HEK293 (cell line): ENCODE results near the gene ARHGAP15.

ENCODE experiments used
- CTCF ChIA-PET: fragments of 350-600 bp; formaldehyde crosslinking; extraction: SDS; loops from one replicate; lab custom pipeline; 2021; ENCODE audit warnings: antibody characterized with exemption; lab: Yijun Ruan, JAX
- POLR2A ChIA-PET: fragments of 300-600 bp; formaldehyde crosslinking; extraction: SDS; loops from one replicate; lab custom pipeline; 2020; ENCODE audit warnings: antibody characterized with exemption, inconsistent platforms; lab: Yijun Ruan, JAX
- H3K27ac ChIP-seq: fragments of 200-500 bp; sonication (Bioruptor generic); 2 replicates; pipeline ENCODE4 v1.5.1; 2014; ENCODE audit warnings: low read depth, low read length, control low read depth, inconsistent platforms; ENCODE audit errors: extremely low read depth
- H3K36me3 ChIP-seq, 2 experiments: fragments of 200-500 bp in 1 of 2; sonication (Bioruptor generic) in 1 of 2; 1 replicate in 1 of 2; 2 replicates in 1 of 2; pipeline ENCODE4 v1.5.1; 2014 to 2017; ENCODE audit warnings: inconsistent platforms in 2 of 2, low read length in 2 of 2; ENCODE audit not compliant: control insufficient read depth in 2 of 2, insufficient read depth in 1 of 2
- H3K4me1 ChIP-seq: fragments of 200-500 bp; sonication (Bioruptor generic); 2 replicates; pipeline ENCODE4 v1.5.1; 2014; ENCODE audit warnings: mild to moderate bottlenecking, low read length, inconsistent platforms; ENCODE audit not compliant: control insufficient read depth, insufficient read depth
- H3K4me3 ChIP-seq: 2 replicates; pipeline ENCODE4 v1.5.1; 2011; ENCODE audit warnings: low read depth, mild to moderate bottlenecking, control low read depth, low read length, moderate library complexity
- H3K9me3 ChIP-seq: fragments of 200-500 bp; sonication (Bioruptor generic); 2 replicates; pipeline ENCODE4 v1.5.1; 2014; ENCODE audit warnings: low read depth, low read length, inconsistent platforms; ENCODE audit not compliant: control insufficient read depth, insufficient read depth
- FEZF1 ChIP-seq: fragments of 450-650 bp; formaldehyde crosslinking; IDR thresholded peaks from 2 replicates; pipeline ENCODE4 v1.5.1; 2016; ENCODE audit warnings: missing biosample characterization, missing genetic modification characterization
- GLI2 ChIP-seq: fragments of 450-650 bp; formaldehyde crosslinking; IDR thresholded peaks from 2 replicates; pipeline ENCODE4; 2017; ENCODE audit warnings: missing biosample characterization, missing genetic modification characterization, low read depth, borderline replicate concordance
- INSM2 ChIP-seq: fragments of 450-650 bp; formaldehyde crosslinking; IDR thresholded peaks from 2 replicates; pipeline ENCODE4 v1.5.1; 2016; ENCODE audit warnings: missing biosample characterization, missing genetic modification characterization
- KLF1 ChIP-seq: fragments of 450-650 bp; formaldehyde crosslinking; IDR thresholded peaks from 2 replicates; pipeline ENCODE4 v1.5.1; 2016; ENCODE audit warnings: missing biosample characterization, missing genetic modification characterization
- KLF7 ChIP-seq: fragments of 450-650 bp; formaldehyde crosslinking; IDR thresholded peaks from 2 replicates; pipeline ENCODE4 v1.5.1; 2016; ENCODE audit warnings: missing biosample characterization, missing genetic modification characterization, borderline replicate concordance
- MEIS1 ChIP-seq: sonication (generic); formaldehyde crosslinking; IDR thresholded peaks from 2 replicates; pipeline ENCODE4 v1.8.1; 2022; ENCODE audit warnings: missing genetic modification reagents, mild to moderate bottlenecking, borderline replicate concordance
- SP3 ChIP-seq: fragments of 450-650 bp; formaldehyde crosslinking; IDR thresholded peaks from 2 replicates; pipeline ENCODE4 v1.5.1; 2016; ENCODE audit warnings: missing biosample characterization, missing genetic modification characterization
- SP7 ChIP-seq: fragments of 450-650 bp; formaldehyde crosslinking; IDR thresholded peaks from 2 replicates; pipeline ENCODE4 v1.5.1; 2016; ENCODE audit warnings: missing biosample characterization, missing genetic modification characterization
- WT1 ChIP-seq: fragments of 450-650 bp; formaldehyde crosslinking; IDR thresholded peaks from 2 replicates; pipeline ENCODE4 v1.5.1; 2016; ENCODE audit warnings: missing biosample characterization, missing genetic modification characterization
- ZBTB17 ChIP-seq: fragments of 450-650 bp; formaldehyde crosslinking; IDR thresholded peaks from 2 replicates; pipeline ENCODE4 v1.5.1; 2016; ENCODE audit warnings: missing biosample characterization, missing genetic modification characterization
- ZEB2 ChIP-seq: fragments of 450-650 bp; formaldehyde crosslinking; IDR thresholded peaks from 2 replicates; pipeline ENCODE4 v1.5.1; 2016; ENCODE audit warnings: missing biosample characterization, missing genetic modification characterization
- ZNF10 ChIP-seq: fragments of 450-650 bp; formaldehyde crosslinking; IDR thresholded peaks from 2 replicates; pipeline ENCODE4 v1.5.1; 2017; ENCODE audit warnings: missing biosample characterization, missing genetic modification characterization
- ZNF2 ChIP-seq: fragments of 450-650 bp; formaldehyde crosslinking; IDR thresholded peaks from 2 replicates; pipeline ENCODE4 v1.5.1; 2016; ENCODE audit warnings: missing biosample characterization, missing genetic modification characterization
- ZNF366 ChIP-seq: fragments of 450-650 bp; formaldehyde crosslinking; conservative IDR thresholded peaks from 2 replicates; pipeline ENCODE4 v1.5.1; 2016; ENCODE audit warnings: missing biosample characterization, missing genetic modification characterization
- ZNF473 ChIP-seq: fragments of 450-650 bp; formaldehyde crosslinking; IDR thresholded peaks from 2 replicates; pipeline ENCODE4 v1.5.1; 2017; ENCODE audit warnings: missing biosample characterization, missing genetic modification characterization
- ZNF555 ChIP-seq: fragments of 450-650 bp; formaldehyde crosslinking; conservative IDR thresholded peaks from 2 replicates; pipeline ENCODE4 v1.5.1; 2017; ENCODE audit warnings: missing biosample characterization, mild to moderate bottlenecking, missing genetic modification characterization, inconsistent platforms
- ZNF571 ChIP-seq: fragments of 450-650 bp; formaldehyde crosslinking; IDR thresholded peaks from 2 replicates; pipeline ENCODE4 v1.5.0; 2017; ENCODE audit warnings: missing biosample characterization, missing genetic modification characterization
- ZNF621 ChIP-seq: fragments of 450-650 bp; formaldehyde crosslinking; IDR thresholded peaks from 2 replicates; pipeline ENCODE4 v1.5.1; 2017; ENCODE audit warnings: missing biosample characterization, missing genetic modification characterization
- ZNF629 ChIP-seq: fragments of 450-650 bp; formaldehyde crosslinking; IDR thresholded peaks from 2 replicates; pipeline ENCODE4 v1.5.1; 2017; ENCODE audit warnings: missing biosample characterization, missing genetic modification characterization
- ZSCAN23 ChIP-seq: fragments of 450-650 bp; formaldehyde crosslinking; IDR thresholded peaks from 2 replicates; pipeline ENCODE4 v1.5.1; 2016; ENCODE audit warnings: missing biosample characterization, missing genetic modification characterization
- ZSCAN30 ChIP-seq: fragments of 450-650 bp; IDR thresholded peaks from 2 replicates; pipeline ENCODE4 v1.5.1; 2018; ENCODE audit warnings: missing biosample characterization, mild to moderate bottlenecking, missing genetic modification characterization, moderate library complexity
- TF ChIP-seq, protein P1 (sequence below): fragments of 450-650 bp; formaldehyde crosslinking; IDR thresholded peaks from 2 replicates; pipeline ENCODE4 v1.5.1; 2016; ENCODE audit warnings: missing biosample characterization, missing genetic modification characterization
- TF ChIP-seq, protein P2 (sequence below): fragments of 450-650 bp; formaldehyde crosslinking; IDR thresholded peaks from 2 replicates; pipeline ENCODE4 v1.5.1; 2016; ENCODE audit warnings: missing biosample characterization, missing genetic modification characterization

Gene ARHGAP15

GRCh38 chr2:143615562-143615961 lies 486.3 kb downstream of the ARHGAP15 start:
- CTCF ChIA-PET = no interaction called here
- Histone ChIP-seq H3K9me3 (no peaks in the 10 kb centered on the region), H3K4me3 (no peak overlapping the region), H3K36me3 (no peaks in the 10 kb centered on the region), H3K27ac (no peak overlapping the region), H3K4me1 (no peaks in the 10 kb centered on the region)
- POLR2A ChIA-PET = no interaction called here
- no peak for TF ChIP-seq ZNF2 (tag by site-specific recombination)

DNA sequence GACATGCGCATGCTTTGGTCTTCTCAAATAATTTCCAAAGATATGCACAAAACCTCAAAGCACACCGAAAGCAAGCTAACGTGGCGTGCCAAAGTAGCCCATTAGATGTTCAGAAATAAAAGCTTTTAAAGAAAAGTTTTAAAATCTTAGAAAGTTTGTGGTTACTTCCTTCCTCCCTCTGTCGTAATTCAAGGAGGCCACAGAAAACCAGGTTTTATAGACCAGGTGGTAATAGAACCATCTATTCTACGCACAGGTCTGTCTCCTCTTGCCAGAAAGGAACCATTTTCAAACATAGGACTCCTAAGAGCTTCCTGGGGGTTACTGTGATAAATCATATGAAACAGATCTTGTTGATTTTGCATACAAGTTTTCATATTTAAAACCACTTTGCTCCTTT lies 487.2 kb downstream of the ARHGAP15 start:
- CTCF ChIA-PET = interaction anchor here (1.4 kb wide), 1 partner anchor 66 kb away, joined by 3 read pairs; no protein-coding TSS in a partner anchor
- no peak overlapping the region for H3K27ac ChIP-seq
- no peak overlapping the region for H3K4me3 ChIP-seq
- no peaks in the 10 kb centered on the region for H3K4me1 ChIP-seq
- POLR2A ChIA-PET = no interaction called here
- no peaks in the 10 kb centered on the region for H3K36me3 ChIP-seq
- H3K9me3 ChIP-seq = no peaks in the 10 kb centered on the region
- TF ChIP-seq MEIS1 (CRISPR knock-in tag) (no peak), ZSCAN23 (no peak), ZEB2 (tag by site-specific recombination) (no peak), ZNF555 (tag by site-specific recombination) (no peak), KLF1 (tag by site-specific recombination) (no peak), FEZF1 (tag by site-specific recombination) (no peak), ZNF473 (tag by site-specific recombination) (no peak), GLI2 (tag by site-specific recombination) (no peak), ZNF571 (tag by site-specific recombination) (no peak), ZNF2 (tag by site-specific recombination) (no peak), WT1 (tag by site-specific recombination) (no peak)

DNA sequence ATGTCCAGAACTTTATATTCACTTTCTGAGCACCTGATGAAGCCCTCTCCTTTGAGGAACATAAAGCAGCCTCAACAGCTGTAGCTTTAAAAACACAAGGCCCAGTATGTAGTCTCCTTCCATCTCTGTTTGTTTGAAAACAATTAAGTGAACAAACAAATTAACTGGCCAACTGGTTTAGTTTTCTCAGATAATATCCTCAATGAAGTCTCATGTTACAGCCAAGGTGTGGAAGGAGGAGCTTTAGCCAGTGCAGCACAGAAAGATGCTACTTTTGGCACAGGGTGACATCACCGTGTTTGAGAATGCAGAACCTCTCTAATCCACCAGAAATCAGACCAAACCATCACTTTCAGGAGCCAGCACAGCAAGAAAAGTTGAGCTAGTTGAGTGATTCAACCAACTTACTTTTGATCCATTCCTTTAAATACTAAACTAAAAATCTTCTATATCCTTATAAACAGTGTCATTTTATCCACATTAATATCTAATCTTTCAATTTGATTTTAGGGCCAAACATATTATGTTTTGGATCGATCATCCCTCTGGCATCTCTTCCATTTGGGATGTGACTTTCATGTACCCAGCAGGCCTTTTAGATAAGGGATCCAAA lies 488.7 kb downstream of the ARHGAP15 start:
- H3K4me3 ChIP-seq = no peak overlapping the region
- TF ChIP-seq KLF7 (tag by site-specific recombination) = no peak
- peak; percentile 39; the same call in 1 of the 2 replicates for TF ChIP-seq ZBTB17
- TF ChIP-seq, protein P1, sequence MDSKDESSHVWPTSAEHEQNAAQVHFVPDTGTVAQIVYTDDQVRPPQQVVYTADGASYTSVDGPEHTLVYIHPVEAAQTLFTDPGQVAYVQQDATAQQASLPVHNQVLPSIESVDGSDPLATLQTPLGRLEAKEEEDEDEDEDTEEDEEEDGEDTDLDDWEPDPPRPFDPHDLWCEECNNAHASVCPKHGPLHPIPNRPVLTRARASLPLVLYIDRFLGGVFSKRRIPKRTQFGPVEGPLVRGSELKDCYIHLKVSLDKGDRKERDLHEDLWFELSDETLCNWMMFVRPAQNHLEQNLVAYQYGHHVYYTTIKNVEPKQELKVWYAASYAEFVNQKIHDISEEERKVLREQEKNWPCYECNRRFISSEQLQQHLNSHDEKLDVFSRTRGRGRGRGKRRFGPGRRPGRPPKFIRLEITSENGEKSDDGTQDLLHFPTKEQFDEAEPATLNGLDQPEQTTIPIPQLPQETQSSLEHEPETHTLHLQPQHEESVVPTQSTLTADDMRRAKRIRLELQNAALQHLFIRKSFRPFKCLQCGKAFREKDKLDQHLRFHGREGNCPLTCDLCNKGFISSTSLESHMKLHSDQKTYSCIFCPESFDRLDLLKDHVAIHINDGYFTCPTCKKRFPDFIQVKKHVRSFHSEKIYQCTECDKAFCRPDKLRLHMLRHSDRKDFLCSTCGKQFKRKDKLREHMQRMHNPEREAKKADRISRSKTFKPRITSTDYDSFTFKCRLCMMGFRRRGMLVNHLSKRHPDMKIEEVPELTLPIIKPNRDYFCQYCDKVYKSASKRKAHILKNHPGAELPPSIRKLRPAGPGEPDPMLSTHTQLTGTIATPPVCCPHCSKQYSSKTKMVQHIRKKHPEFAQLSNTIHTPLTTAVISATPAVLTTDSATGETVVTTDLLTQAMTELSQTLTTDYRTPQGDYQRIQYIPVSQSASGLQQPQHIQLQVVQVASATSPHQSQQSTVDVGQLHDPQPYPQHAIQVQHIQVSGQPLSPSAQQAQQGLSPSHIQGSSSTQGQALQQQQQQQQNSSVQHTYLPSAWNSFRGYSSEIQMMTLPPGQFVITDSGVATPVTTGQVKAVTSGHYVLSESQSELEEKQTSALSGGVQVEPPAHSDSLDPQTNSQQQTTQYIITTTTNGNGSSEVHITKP = peak; percentile 93
- no peak for TF ChIP-seq ZNF629 (tag by site-specific recombination)
- TF ChIP-seq SP3 = no peak
- TF ChIP-seq ZNF366 (tag by site-specific recombination) = peak; percentile 59
- TF ChIP-seq ZSCAN30 (tag by site-specific recombination) = no peak
- TF ChIP-seq, protein P2, sequence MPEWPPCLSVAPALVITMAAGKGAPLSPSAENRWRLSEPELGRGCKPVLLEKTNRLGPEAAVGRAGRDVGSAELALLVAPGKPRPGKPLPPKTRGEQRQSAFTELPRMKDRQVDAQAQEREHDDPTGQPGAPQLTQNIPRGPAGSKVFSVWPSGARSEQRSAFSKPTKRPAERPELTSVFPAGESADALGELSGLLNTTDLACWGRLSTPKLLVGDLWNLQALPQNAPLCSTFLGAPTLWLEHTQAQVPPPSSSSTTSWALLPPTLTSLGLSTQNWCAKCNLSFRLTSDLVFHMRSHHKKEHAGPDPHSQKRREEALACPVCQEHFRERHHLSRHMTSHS = no peak
- no peak for TF ChIP-seq ZNF621 (tag by site-specific recombination)
- TF ChIP-seq INSM2 (tag by site-specific recombination) = no peak
- TF ChIP-seq FEZF1 (tag by site-specific recombination) = peak; percentile 24; the same call in 1 of the 2 replicates
- TF ChIP-seq SP7 (tag by site-specific recombination) = no peak
- 0 out of 2 replicates have a peak, but pooled peaks have one; percentile 21 for TF ChIP-seq ZNF10
- TF ChIP-seq, all 188 proteins: peak for 5
- Histone ChIP-seq H3K4me1 (no peaks in the 10 kb centered on the region), H3K9me3 (no peaks in the 10 kb centered on the region), H3K36me3 (no peaks in the 10 kb centered on the region), H3K27ac (no peak overlapping the region)
- CTCF ChIA-PET = interaction anchor here (0.6 to 1.4 kb wide), 3 partner anchors 47 to 455 kb away, joined by 3 read pairs; no protein-coding TSS in a partner anchor
- POLR2A ChIA-PET = no interaction called here
